PFSK-1 (cell line): ENCODE measurements around the gene DMKN.

ENCODE experiments used
- FOXP2 ChIP-seq: optimal IDR thresholded peaks from 2 replicates; pipeline ENCODE3; 2011; ENCODE audit warnings: borderline replicate concordance, control low read depth, inconsistent platforms; ENCODE audit not compliant: insufficient read depth; ENCODE audit errors: extremely low read length, extremely low read depth
- POLR2AphosphoS5 ChIP-seq: IDR thresholded peaks from 2 replicates; pipeline ENCODE4 v1.6.1; 2012; ENCODE audit warnings: low read depth, mild to moderate bottlenecking, control low read depth, low read length, moderate library complexity
- REST ChIP-seq, 2 experiments: IDR thresholded peaks; 2 replicates each; pipeline versions ENCODE4 v1.6.1 to v1.8.0; 2011 to 2012; ENCODE audit warnings: low read depth in 2 of 2, low read length in 2 of 2, control low read depth in 1 of 2, inconsistent platforms in 1 of 2, mild to moderate bottlenecking in 1 of 2, moderate library complexity in 1 of 2; ENCODE audit not compliant: insufficient read depth in 1 of 2
- SIN3A ChIP-seq: IDR thresholded peaks from 2 replicates; pipeline ENCODE4 v1.6.1; 2012; ENCODE audit warnings: mild to moderate bottlenecking, low read length, moderate library complexity, borderline replicate concordance; ENCODE audit not compliant: insufficient read depth
- TAF1 ChIP-seq: IDR thresholded peaks from 2 replicates; pipeline ENCODE4 v1.6.1; 2012; ENCODE audit warnings: low read length, control low read depth, borderline replicate concordance; ENCODE audit not compliant: insufficient read depth

- TF ChIP-seq TAF1, result no peak
- no peak for TF ChIP-seq POLR2AphosphoS5
- TF ChIP-seq REST (IDR thresholded peaks at IDR 0.05; ENCODE audit: insufficient read depth in 1 of 2, low read depth in 2 of 2, low read length in 2 of 2), result no peak
- TF ChIP-seq FOXP2, result no peak
- no peak for TF ChIP-seq SIN3A
These were observed 7.8 kb upstream of the DMKN start for GRCh38 chr19:35521124-35521743.
